HG02610 (cell line): ENCODE measurements around the gene NDUFA1.
"Not testable (repeated sequence)": the region's sequence is repeated elsewhere in the genome, so short reads cannot be mapped to it uniquely, and the experiment has no call there.

Experiments
- ATAC-seq: cut with Tn5 transposase; IDR thresholded peaks from one replicate; pipeline ENCODE4 v1.9.1; 2021; ENCODE audit warnings: mild to moderate bottlenecking, moderate library complexity; ENCODE audit not compliant: unreplicated experiment

NDUFA1 gene

GRCh38 chrX:119871599-119872395 is at the start of gene NDUFA1, which contains the start of gene RNF113A:
Gene NDUFA1 (plus strand): TSS chrX:119871832. CDS start chrX:119871912, 80 bp downstream.
Gene RNF113A (minus strand): TSS chrX:119871733. CDS start chrX:119871613, 120 bp downstream.
- peak; percentile 93 for ATAC-seq

DNA sequence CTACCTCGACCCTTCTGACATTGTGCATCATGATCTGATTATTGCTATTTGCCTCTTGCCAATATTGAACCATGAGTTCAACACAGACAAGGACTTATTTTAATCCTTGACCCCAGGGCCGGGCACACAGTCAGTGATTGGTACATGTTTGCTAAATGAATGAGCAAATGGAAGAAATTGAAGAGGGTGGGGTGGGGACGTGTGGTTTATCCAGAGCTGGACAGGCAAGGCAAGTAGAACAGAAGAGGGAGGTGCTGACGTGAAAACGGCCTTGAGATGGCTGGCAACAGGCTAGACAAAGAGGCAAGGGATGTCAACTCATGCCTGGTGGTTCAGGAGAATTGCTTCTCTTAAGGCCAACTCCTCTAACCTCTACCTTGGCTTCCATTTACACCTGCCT is 47.4 kb upstream of the NDUFA1 start:
- ATAC-seq: not testable (repeated sequence)

DNA sequence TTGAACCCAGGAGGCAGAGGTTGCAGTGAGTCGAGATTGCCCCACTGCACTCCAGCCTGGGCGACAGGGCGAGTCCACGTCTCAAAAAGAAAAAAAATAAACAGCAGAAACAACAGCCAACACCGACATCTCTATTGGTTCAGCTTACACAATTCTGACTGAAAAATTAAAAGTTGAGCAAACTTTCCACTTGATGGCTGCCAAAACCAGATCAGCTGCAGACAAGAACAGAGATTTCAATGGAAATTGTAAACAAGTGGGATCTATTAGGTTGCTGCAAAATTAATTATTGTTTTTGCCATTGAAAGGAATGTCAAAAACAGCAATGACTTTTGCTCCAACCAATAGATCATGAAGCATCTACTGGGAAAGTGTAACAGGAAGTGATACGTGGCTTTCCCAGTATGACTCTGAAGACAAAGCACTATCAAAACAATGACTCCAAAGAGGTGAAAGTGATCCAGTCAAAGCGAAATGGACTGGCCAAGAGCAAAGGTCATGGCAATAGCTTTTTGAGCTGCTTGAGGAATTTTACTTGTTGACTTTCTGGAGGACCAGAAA is 45.2 kb upstream of the NDUFA1 start:
- peak; percentile 63 for ATAC-seq

DNA sequence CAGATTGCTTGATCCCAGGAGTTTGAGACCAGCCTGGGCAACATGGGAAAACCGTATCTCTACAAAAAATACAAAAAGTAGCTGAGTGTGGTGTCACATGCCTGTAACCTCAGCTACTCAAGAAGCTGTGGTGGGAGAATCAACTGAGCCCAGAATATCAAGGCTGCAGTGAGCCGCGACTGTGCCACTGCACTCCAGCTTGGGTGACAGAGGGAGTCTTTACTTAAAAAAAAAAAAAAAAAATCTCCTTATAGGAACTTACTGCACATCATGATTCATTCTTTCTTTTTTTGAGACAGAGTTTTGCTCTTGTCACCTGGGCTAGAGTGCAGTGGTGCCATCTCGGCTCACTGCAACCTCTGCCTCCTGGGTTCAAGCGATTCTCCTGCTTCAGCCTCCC is 43.2 kb upstream of the NDUFA1 start:
- no peak for ATAC-seq

- no peak for ATAC-seq
Observed at GRCh38 chrX:119833905-119834304, 37.7 kb upstream of the NDUFA1 start.

DNA sequence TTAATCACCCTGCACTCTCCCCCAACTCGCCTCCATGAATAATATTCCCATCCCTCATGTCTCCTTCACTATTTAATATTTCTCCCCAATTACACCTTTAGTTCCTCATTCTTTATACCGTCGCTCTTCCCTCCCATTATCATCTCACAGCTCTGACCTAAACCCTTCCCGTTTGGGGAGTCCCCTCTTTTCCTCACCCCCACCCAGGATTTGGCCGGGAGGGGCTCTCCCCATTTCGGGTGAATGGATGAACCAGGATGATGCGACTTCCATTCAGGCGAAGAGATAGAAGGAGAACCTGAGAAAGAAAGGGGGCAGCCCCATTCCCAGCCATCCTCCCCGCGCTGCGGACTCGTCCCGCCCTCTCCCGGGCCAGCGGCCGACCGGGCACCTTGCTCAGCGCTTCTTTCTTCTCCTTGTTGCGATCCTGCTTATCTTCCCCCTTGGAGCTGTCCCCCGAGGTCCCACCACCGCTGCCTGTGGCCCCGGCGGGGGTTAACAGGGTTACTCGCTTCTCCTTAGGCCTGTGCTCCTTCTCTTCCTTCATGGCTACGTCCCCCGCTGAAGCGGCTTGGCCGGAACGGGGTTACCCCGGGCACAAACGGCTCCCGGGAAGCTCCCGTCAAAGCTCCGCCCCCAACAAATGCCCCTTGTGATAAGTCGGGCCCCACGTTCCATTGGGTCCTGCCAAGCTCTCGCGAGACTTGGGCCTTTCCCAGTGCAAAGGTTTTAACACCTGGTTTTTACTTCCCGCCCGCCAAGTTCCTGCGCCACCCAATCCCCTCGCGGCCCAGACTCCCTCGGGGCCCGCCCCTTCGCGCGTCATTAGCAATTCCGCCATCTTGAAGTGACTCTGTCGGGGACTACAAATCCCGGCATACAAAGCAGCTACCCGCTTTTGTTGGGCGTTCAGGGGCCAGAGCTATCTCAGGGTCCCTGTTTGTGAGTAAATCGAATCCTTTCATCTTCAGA is 19.0 kb upstream of the NDUFA1 start, which contains the start of gene UPF3B:
Gene UPF3B (minus strand): TSS at position 582 of the 972 bp plus-strand sequence. CDS start 35 bp downstream, at position 547.
- ATAC-seq: peak; percentile 98

DNA sequence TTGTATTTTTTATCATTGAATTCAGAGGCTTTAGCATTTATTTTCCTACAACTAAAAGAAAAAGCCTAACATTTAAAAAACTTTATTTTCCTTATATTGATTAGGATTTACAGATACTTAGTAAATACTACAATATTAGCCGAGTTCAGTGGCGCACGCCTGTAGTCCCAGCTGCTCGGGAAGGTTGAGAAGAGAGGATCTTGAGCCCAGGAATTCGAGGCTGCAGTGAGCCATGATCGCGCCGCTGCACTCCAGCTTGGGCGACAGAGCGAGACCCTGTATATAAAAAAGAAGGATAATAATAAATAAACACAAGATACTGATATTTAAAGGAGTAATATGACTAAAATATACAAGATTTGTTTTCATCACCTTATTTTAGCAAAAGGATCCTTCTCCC is 18.2 kb upstream of the NDUFA1 start:
- no peak for ATAC-seq

GRCh38 chrX:119870626-119871131 is 953 bp upstream of the NDUFA1 start:
- peak; percentile 17 for ATAC-seq

GRCh38 chrX:119871245-119871598 is 410 bp upstream of the NDUFA1 start:
- ATAC-seq: peak; percentile 47

- no peak for ATAC-seq
Observed at GRCh38 chrX:119878740-119879139, 7.1 kb downstream of the NDUFA1 start.

DNA sequence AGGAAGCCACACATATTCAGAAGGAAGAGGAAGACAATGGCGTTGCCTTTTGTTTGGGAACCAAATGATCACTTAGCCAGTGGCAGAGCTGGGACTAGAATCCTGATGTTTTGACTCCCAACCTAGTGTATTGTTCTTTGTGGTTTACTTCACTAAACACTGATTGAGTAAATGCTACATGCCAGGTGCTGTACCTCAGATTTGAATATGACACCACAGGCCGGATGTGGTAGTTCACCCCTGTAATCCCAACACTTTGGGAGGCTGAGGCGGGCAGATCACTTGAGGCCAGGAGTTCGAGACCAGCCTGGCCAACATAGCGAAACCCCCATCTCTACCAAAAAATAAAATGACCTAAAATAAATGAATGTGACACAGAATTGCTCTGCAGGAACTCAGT is 8.4 kb downstream of the NDUFA1 start:
- no peak for ATAC-seq

GRCh38 chrX:119880552-119881437 is 9.2 kb downstream of the NDUFA1 start:
- peak; percentile 74 for ATAC-seq

GRCh38 chrX:119885554-119886428 is 14.2 kb downstream of the NDUFA1 start:
- no peak for ATAC-seq

DNA sequence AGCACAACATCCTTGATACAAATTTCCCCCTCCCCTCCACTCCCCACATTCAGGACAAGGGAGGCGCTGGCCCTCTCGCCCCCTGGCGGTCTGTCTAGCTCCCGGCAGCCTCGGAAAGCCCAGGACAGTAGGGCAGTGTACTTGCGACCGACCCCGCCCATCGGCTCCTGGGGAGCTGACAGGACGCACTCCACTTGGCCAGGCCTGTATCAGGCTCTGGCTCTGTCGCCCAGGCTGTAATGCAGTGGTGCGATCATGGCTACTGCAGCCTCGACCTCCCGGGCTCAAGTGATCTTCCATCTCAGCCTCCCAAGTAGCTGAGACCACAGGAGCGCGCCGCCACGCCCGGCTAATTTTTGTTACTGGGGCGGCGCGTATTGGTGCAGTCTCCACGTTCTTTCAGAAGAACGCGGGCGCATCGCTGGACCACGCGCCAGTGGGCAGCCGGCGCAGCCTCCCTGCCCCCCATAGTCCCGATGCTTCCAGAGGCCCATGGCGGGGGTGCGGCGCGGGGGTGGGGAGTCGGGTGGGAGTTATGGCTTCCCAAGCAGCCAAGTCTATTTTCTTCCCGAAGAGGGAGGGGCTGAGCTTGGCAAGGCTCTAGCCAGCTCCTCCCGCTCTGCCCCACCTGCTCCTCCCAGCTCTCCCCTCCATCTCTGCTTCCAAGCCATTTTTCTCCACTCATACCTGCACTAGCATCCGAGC is 16.2 kb downstream of the NDUFA1 start:
- ATAC-seq: peak; percentile 84

- ATAC-seq: not testable (repeated sequence)
Observed at GRCh38 chrX:119890626-119891025, 19.0 kb downstream of the NDUFA1 start.

GRCh38 chrX:119891961-119892692 is 20.5 kb downstream of the NDUFA1 start:
- not testable (repeated sequence) for ATAC-seq

GRCh38 chrX:119895843-119896326 is 24.3 kb downstream of the NDUFA1 start, which contains the start of gene AKAP14:
Gene AKAP14 (plus strand): TSS chrX:119895893. CDS start chrX:119903224, 7,331 bp downstream.
- no peak for ATAC-seq
